22Rv1 (cell line): ENCODE data around the gene PFKFB3.

Source experiments
- ZFX ChIP-seq: fragments of 450-650 bp; IDR thresholded peaks from 2 replicates; pipeline ENCODE4 v1.6.1; 2017; ENCODE audit warnings: antibody characterized with exemption, borderline replicate concordance
- TF ChIP-seq, protein P1 (sequence below): fragments of 450-650 bp; IDR thresholded peaks from 2 replicates; pipeline ENCODE4 v1.5.1; 2017; ENCODE audit warnings: mild to moderate bottlenecking

DNA sequence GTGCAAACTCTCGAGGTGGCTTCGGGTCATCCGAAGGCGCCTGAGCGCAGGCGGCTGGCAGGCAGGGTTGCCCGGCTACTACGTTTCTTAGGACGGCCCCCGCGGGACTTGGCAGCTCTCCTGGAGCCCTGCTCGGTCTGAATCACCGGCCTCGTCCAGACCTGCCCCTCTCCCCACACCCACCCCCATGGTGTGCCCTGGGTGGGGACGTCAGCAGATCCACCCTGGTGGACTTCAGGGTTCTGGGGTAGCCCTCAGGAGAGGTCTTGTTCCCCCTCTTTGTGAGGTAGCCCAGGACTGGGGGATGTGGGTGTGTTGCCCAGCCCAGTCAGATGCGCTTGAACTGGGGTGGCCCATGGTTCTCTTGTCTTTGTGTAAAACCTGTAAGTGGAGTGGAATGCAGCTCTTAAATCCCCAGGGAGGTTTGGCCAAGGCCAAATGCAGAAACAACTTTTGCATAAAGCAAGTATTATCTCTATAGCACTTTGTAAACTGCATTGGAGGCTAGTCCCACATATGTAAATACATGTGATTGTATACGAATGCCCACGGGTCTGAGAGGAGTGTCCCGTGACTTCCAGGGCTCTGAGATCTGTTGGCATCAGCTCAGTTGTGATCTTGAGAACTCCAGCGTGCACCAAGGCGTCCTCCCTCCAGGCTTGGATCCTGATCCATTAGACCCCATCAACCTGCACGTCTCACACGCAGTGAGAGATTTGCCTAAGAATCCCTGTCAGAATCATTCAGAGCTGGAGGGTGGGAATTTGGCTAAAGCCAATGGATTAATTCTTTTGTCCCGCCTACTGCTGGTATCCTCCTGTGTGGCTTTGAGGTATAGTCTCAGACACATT, 1.8 kb downstream of the PFKFB3 start:
- TF ChIP-seq, protein P1, sequence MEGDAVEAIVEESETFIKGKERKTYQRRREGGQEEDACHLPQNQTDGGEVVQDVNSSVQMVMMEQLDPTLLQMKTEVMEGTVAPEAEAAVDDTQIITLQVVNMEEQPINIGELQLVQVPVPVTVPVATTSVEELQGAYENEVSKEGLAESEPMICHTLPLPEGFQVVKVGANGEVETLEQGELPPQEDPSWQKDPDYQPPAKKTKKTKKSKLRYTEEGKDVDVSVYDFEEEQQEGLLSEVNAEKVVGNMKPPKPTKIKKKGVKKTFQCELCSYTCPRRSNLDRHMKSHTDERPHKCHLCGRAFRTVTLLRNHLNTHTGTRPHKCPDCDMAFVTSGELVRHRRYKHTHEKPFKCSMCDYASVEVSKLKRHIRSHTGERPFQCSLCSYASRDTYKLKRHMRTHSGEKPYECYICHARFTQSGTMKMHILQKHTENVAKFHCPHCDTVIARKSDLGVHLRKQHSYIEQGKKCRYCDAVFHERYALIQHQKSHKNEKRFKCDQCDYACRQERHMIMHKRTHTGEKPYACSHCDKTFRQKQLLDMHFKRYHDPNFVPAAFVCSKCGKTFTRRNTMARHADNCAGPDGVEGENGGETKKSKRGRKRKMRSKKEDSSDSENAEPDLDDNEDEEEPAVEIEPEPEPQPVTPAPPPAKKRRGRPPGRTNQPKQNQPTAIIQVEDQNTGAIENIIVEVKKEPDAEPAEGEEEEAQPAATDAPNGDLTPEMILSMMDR = no peak
- no peak for TF ChIP-seq ZFX
